Parietal lobe (tissue), 1 donor: ENCODE measurements around the gene HMGN5. TPM values are rescaled to one million over a fixed set of nuclear protein-coding genes. Genes with fewer than 3 reads are reported as not detected.

Experiments
- total RNA-seq: library from RNA; depleted of rRNA; stranded (reverse); fragments of >200 nt; gene quantifications from one replicate; pipeline ENCODE4 v1.2.3, GENCODE V29; 2014

Gene HMGN5, protein sequence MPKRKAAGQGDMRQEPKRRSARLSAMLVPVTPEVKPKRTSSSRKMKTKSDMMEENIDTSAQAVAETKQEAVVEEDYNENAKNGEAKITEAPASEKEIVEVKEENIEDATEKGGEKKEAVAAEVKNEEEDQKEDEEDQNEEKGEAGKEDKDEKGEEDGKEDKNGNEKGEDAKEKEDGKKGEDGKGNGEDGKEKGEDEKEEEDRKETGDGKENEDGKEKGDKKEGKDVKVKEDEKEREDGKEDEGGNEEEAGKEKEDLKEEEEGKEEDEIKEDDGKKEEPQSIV
- total RNA-seq, result 2.2 TPM

DNA sequence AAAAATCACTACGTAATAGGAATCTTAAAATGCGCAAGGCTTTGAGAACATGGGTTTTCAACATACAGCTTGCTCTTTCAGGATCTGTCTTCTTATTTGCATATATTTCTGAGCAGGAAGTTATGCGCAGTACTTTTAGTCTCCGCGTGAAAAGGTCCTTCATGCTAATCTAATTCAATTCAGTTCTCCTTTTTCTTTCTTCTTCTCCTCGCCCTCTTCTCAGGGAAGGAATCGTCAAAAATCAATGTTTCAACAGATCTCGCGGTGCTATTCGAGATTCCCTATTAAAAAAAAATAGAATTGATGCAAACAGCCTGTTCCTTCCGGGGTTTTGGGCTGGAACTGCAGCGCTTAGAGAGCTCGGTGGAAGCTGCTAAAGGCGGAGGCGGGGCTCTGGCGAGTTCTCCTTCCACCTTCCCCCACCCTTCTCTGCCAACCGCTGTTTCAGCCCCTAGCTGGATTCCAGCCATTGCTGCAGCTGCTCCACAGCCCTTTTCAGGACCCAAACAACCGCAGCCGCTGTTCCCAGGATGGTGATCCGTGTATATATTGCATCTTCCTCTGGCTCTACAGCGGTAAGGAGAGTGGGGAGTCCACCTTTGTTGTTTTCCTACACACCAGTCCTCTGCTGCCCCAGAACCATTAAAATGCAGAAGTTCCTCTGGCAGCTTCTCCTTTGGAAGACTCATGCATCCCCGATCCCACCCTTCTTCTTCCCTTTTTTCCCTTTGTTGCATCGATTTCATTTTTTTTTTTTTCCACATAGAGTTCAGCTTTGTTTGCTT, at the start of gene HMGN5, which contains the start of gene SH3BGRL:
TSS of gene HMGN5 (minus strand) at position 243 of the 785 bp plus-strand sequence. CDS start 80,364 bp downstream, outside the sequence.
TSS of gene SH3BGRL (plus strand) at position 432 of the 785 bp plus-strand sequence. CDS start at position 531, 99 bp downstream.

Other genes with a start within 250 kb of the HMGN5 start
- gene SH3BGRL, start 189 bp upstream of the HMGN5 start, total RNA-seq, result 83.3 TPM